Trophoblast cell (in vitro differentiated cells and primary cell): ENCODE results near the gene GCSAM.

Source experiments
- DNase-seq, 2 donors: peaks; one replicate each; pipeline ENCODE4 v3.0.0-alpha.2; 2016
- H2AFZ ChIP-seq: 2 replicates; pipeline ENCODE4 v1.6.1; 2013; ENCODE audit warnings: low read length, moderate library complexity, mild to moderate bottlenecking; ENCODE audit not compliant: insufficient read depth, poor library complexity
- H2AK5ac ChIP-seq: 2 replicates; pipeline ENCODE4 v1.6.1; 2013; ENCODE audit warnings: mild to moderate bottlenecking, low read length
- H2BK120ac ChIP-seq: 2 replicates; pipeline ENCODE4 v1.6.1; 2013; ENCODE audit warnings: low read length, mild to moderate bottlenecking, moderate library complexity; ENCODE audit not compliant: insufficient read depth, poor library complexity
- H2BK12ac ChIP-seq: 2 replicates; pipeline ENCODE4 v1.6.1; 2013; ENCODE audit warnings: mild to moderate bottlenecking, low read length, moderate library complexity
- H2BK5ac ChIP-seq: 2 replicates; pipeline ENCODE4 v1.6.1; 2013; ENCODE audit warnings: low read length, low read depth, moderate library complexity, mild to moderate bottlenecking; ENCODE audit not compliant: poor library complexity
- H3K14ac ChIP-seq: 2 replicates; pipeline ENCODE4 v1.6.1; 2013; ENCODE audit warnings: mild to moderate bottlenecking, low read length
- H3K18ac ChIP-seq: 2 replicates; pipeline ENCODE4 v1.6.1; 2013; ENCODE audit warnings: mild to moderate bottlenecking, low read length
- H3K23ac ChIP-seq: 2 replicates; pipeline ENCODE4 v1.6.1; 2013; ENCODE audit warnings: low read length
- H3K27ac ChIP-seq: 2 replicates; pipeline ENCODE4 v1.5.1; 2013; ENCODE audit warnings: low read depth, mild to moderate bottlenecking, inconsistent platforms, low read length, moderate library complexity
- H3K27me3 ChIP-seq: 2 replicates; pipeline ENCODE4 v1.6.1; 2013; ENCODE audit warnings: inconsistent platforms, mild to moderate bottlenecking, low read length, moderate library complexity; ENCODE audit not compliant: insufficient read depth
- H3K36me3 ChIP-seq, 2 experiments: 1 replicate in 1 of 2; 2 replicates in 1 of 2; pipeline ENCODE4 v1.6.1; 2013; ENCODE audit warnings: low read length in 2 of 2, mild to moderate bottlenecking in 2 of 2, moderate library complexity in 1 of 2; ENCODE audit not compliant: insufficient read depth in 2 of 2, control insufficient read depth in 1 of 2
- H3K4ac ChIP-seq: 2 replicates; pipeline ENCODE4 v1.6.1; 2013; ENCODE audit warnings: low read depth, mild to moderate bottlenecking, low read length, moderate library complexity
- H3K4me1 ChIP-seq, 2 experiments: 1 replicate in 1 of 2; 2 replicates in 1 of 2; pipeline ENCODE4 v1.6.1; 2013; ENCODE audit warnings: low read length in 2 of 2, mild to moderate bottlenecking in 2 of 2, moderate library complexity in 1 of 2; ENCODE audit not compliant: insufficient read depth in 2 of 2, control insufficient read depth in 1 of 2
- H3K4me2 ChIP-seq: 2 replicates; pipeline ENCODE4 v1.6.1; 2013; ENCODE audit warnings: inconsistent platforms, mild to moderate bottlenecking, low read length, moderate library complexity
- H3K4me3 ChIP-seq: 2 replicates; pipeline ENCODE4 v1.5.1; 2013; ENCODE audit warnings: mild to moderate bottlenecking, low read depth, low read length, inconsistent platforms
- H3K79me1 ChIP-seq: one replicate; pipeline ENCODE4 v1.6.1; 2013; ENCODE audit warnings: low read length
- H3K79me2 ChIP-seq: 2 replicates; pipeline ENCODE4 v1.6.1; 2013; ENCODE audit warnings: low read length, mild to moderate bottlenecking; ENCODE audit not compliant: control insufficient read depth, insufficient read depth, poor library complexity
- H3K9ac ChIP-seq: 2 replicates; pipeline ENCODE4 v1.6.1; 2013; ENCODE audit warnings: mild to moderate bottlenecking, low read length
- H3K9me3 ChIP-seq: 2 replicates; pipeline ENCODE4 v1.6.1; 2013; ENCODE audit warnings: low read depth, mild to moderate bottlenecking, control low read depth, inconsistent platforms, low read length; ENCODE audit not compliant: insufficient read depth
- H4K12ac ChIP-seq: 2 replicates; pipeline ENCODE4 v1.6.1; 2013; ENCODE audit warnings: low read depth, mild to moderate bottlenecking, low read length, moderate library complexity
- H4K8ac ChIP-seq: 2 replicates; pipeline ENCODE4 v1.6.1; 2013; ENCODE audit warnings: low read depth, mild to moderate bottlenecking, low read length, moderate library complexity
- H4K91ac ChIP-seq: one replicate; pipeline ENCODE4 v1.6.1; 2013; ENCODE audit warnings: low read depth, mild to moderate bottlenecking, low read length, moderate library complexity
- WGBS: extraction: QIAGEN DNeasy Blood & Tissue Kit; methylation state at CpG from one replicate; pipeline ENCODE4 v1.1.7; 2013; ENCODE audit warnings: missing lambda C conversion rate; ENCODE audit not compliant: insufficient read length, insufficient coverage; ENCODE audit errors: extremely low coverage; 5-methylcytosine and 5-hydroxymethylcytosine counted together

The GCSAM gene

DNA sequence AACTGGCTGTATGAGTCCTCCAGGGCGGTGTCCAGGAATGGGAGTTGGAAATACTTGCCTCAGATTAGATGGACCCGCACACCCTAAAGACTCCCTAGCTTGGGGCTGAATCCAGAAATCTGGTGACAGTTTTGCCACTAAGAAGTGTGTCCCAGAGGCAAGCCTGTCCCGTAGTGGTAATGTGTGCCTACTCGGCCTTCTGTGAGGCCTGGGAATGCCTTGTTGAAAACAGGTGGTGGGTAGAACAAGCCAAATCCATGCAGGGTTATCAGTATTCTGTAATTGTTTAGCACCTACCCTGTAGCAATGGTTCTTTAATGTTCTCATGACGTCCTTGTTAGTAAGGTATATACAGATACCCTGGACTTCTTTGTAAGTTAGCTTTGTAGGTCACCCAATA lies 45.3 kb downstream of the GCSAM start:
- DNase-seq = peak in 1 of 2 donors; percentile 21
- no peak overlapping the region for H2BK12ac ChIP-seq
- H4K12ac ChIP-seq = no peak overlapping the region
- H3K23ac ChIP-seq = no peak overlapping the region
- H3K4me2 ChIP-seq = peak overlapping the region; percentile 49
- no peak overlapping the region for H3K27ac ChIP-seq
- no peak overlapping the region for H3K4me3 ChIP-seq
- no peak overlapping the region for H4K8ac ChIP-seq
- no peak overlapping the region for H2BK5ac ChIP-seq
- peak overlapping the region; percentile 44 for H3K18ac ChIP-seq
- H3K4ac ChIP-seq = peak overlapping the region; percentile 27
- peaks cover 29 to 38% of the 10 kb centered on the region in 2 experiments for H3K4me1 ChIP-seq
- no peaks in the 10 kb centered on the region for H3K36me3 ChIP-seq
- H3K79me1 ChIP-seq = peaks cover 2% of the 10 kb centered on the region
- no peak overlapping the region for H3K14ac ChIP-seq
- H3K9ac ChIP-seq = no peak overlapping the region
- H4K91ac ChIP-seq = no peak overlapping the region
- no peaks in the 10 kb centered on the region for H3K79me2 ChIP-seq
- no peaks in the 10 kb centered on the region for H3K27me3 ChIP-seq
- no peak overlapping the region for H2BK120ac ChIP-seq
- H2AK5ac ChIP-seq = no peak overlapping the region
- no CpG with 5 or more reads among the region's 5 CpGs for WGBS
- no peaks in the 10 kb centered on the region for H3K9me3 ChIP-seq
- no peak overlapping the region for H2AFZ ChIP-seq

DNA sequence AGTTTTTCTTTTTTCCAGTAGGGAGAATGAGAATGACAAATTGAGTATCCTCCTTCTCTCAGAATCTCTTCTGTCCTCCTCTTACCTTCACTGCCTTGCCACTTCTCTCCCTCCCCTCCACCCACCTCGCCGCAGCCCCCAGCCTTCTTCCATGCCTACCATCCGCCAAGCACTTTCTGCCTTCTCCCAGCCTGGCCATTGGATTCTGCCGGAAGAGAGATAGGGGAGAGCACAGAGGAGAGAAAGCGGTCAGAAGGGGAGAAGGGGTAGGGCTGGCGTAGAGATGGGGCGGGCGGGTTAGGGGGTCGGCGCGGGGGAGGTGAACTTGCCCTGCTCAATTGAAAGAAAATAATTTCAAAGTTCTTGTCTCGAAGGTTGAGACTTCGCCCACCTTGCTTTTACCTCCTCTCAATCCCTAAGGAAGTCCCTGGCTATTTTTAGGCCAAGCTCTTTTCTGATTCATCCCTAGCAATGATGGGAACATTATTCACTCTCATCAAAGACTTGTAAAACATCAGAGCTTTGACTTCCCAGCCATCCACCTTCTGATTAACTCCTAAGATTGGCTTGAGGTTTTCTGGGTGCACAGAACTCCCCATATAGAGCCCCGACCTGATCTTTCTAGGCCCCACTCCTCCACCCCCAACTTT lies 46.0 kb downstream of the GCSAM start:
- Histone ChIP-seq H3K9me3 (no peaks in the 10 kb centered on the region), H2AK5ac (no peak overlapping the region), H3K27ac (no peak overlapping the region), H3K4me2 (peak overlapping the region; percentile 74), H3K23ac (no peak overlapping the region), H4K91ac (no peak overlapping the region), H3K36me3 (no peaks in the 10 kb centered on the region), H3K4me1 (peaks cover 24 to 33% of the 10 kb centered on the region in 2 experiments), H3K4me3 (peak overlapping the region; percentile 65), H2AFZ (no peak overlapping the region), H2BK12ac (no peak overlapping the region), H3K79me1 (peaks cover 2% of the 10 kb centered on the region), H3K18ac (no peak overlapping the region), H3K4ac (no peak overlapping the region), H4K8ac (no peak overlapping the region), H3K9ac (no peak overlapping the region), H3K14ac (no peak overlapping the region), H4K12ac (no peak overlapping the region), H3K27me3 (no peaks in the 10 kb centered on the region), H2BK5ac (no peak overlapping the region), H3K79me2 (no peaks in the 10 kb centered on the region), H2BK120ac (no peak overlapping the region)
- no peak for DNase-seq
- WGBS = no CpG with 5 or more reads among the region's 14 CpGs

DNA sequence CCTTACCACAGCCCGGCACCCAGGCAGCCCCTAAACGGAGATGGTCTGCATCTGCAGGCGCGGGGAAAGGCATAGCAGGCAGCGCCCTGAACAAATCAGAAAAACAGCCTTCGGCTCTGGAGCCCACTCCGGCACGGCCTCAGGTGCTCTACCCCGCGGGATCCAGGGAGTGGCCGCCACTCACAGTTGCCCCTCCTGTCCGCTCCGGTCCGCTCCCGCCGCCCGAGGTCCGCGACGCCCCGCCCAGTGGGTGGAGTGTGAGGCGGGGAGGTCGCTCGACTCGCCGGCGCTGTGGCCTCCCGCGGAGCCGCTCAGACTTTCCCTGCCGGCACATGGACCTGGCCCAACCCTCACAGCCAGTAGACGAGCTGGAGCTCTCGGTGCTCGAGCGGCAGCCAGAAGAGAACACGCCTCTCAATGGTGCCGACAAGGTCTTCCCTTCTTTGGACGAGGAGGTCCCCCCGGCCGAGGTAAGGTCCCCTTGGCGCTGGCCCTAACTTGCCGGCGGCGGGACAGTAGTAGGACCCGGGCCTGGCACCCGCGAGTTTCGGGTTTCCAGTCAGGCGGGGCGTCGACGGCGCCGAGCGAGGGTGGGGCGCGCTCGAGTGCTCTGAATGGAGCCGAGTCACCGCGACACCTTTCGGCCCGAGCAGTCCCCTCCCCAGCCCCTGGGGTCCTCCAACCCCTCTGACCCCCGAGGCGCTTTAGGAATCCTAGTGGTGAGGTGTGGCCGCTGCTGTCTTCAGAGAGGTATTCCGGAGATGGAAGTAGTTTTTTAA lies 46.8 kb downstream of the GCSAM start, which contains the start of gene C3orf52:
Gene C3orf52, plus strand, starts transcription at position 314 of the 779 bp plus-strand sequence. Its CDS starts 19 bp downstream, at position 333.
- H3K79me2 ChIP-seq = no peaks in the 10 kb centered on the region
- peak within 1 kb of the TSS; percentile 5 for H2BK12ac ChIP-seq
- H2AK5ac ChIP-seq = no peak within 1 kb of the TSS
- H3K27me3 ChIP-seq = no peaks in the 10 kb centered on the region
- H2BK5ac ChIP-seq = peak within 1 kb of the TSS; percentile 12
- peaks cover 2% of the 10 kb centered on the region for H3K79me1 ChIP-seq
- no peaks in the 10 kb centered on the region for H3K36me3 ChIP-seq
- H3K9ac ChIP-seq = no peak within 1 kb of the TSS
- H3K23ac ChIP-seq = no peak within 1 kb of the TSS
- H3K4me3 ChIP-seq = peak within 1 kb of the TSS; percentile 72
- H4K91ac ChIP-seq = peak within 1 kb of the TSS; percentile 16
- peak within 1 kb of the TSS; percentile 37 for H2BK120ac ChIP-seq
- peak within 1 kb of the TSS; percentile 20 for H3K18ac ChIP-seq
- peak within 1 kb of the TSS; percentile 74 for H3K4me2 ChIP-seq
- H2AFZ ChIP-seq = peak within 1 kb of the TSS; percentile 38
- H3K4me1 ChIP-seq = peaks cover 21 to 29% of the 10 kb centered on the region in 2 experiments
- WGBS = no CpG with 5 or more reads among the region's 67 CpGs
- peak within 1 kb of the TSS; percentile 63 for H4K8ac ChIP-seq
- H3K4ac ChIP-seq = no peak within 1 kb of the TSS
- H3K9me3 ChIP-seq = no peaks in the 10 kb centered on the region
- no peak within 1 kb of the TSS for H4K12ac ChIP-seq
- DNase-seq = peak; percentile 87 to 90
- no peak within 1 kb of the TSS for H3K14ac ChIP-seq
- peak within 1 kb of the TSS; percentile 9 for H3K27ac ChIP-seq

DNA sequence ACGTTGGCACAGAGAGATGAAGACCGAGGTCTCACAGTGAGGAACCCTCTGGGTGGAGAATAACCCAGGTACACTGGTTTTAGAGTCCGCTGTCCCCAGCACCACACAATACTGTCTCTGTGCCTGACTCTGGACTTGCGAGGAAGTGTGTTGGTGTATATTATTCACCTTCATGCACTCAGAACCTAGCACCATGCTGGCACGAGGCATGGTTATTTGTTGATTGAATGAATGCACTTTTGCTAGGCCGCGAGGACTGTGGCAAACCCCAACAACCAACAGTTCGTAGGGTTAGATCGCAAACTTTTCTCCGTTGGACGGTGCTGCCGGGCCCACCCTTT lies 47.3 kb downstream of the GCSAM start:
- Histone ChIP-seq H4K91ac (no peak overlapping the region), H2BK5ac (no peak overlapping the region), H3K14ac (no peak overlapping the region), H3K79me1 (peaks cover 2% of the 10 kb centered on the region), H2BK12ac (no peak overlapping the region), H3K36me3 (no peaks in the 10 kb centered on the region), H3K4ac (no peak overlapping the region), H3K9ac (no peak overlapping the region), H3K4me1 (peaks cover 15 to 23% of the 10 kb centered on the region in 2 experiments), H2BK120ac (no peak overlapping the region), H3K23ac (no peak overlapping the region), H4K8ac (peak overlapping the region; percentile 63), H3K9me3 (no peaks in the 10 kb centered on the region), H3K27me3 (no peaks in the 10 kb centered on the region), H3K4me3 (peak overlapping the region; percentile 72), H3K18ac (peak overlapping the region; percentile 20), H3K4me2 (peak overlapping the region; percentile 74), H4K12ac (no peak overlapping the region), H3K27ac (peak overlapping the region; percentile 9), H3K79me2 (no peaks in the 10 kb centered on the region), H2AK5ac (no peak overlapping the region), H2AFZ (peak overlapping the region; percentile 38)
- WGBS = no CpG with 5 or more reads among the region's 12 CpGs
- no peak for DNase-seq
